NCI-H226 (cell line): ENCODE data around the gene CRTC1.
A peak's percentile ranks its signal among the peaks of the same experiment; 100 is the strongest.
"Not testable (repeated sequence)": the region's sequence is repeated elsewhere in the genome, so short reads cannot be mapped to it uniquely, and the experiment has no call there.

Experiments
- DNase-seq: peaks from one replicate; pipeline ENCODE4 v3.0.0-alpha.2; 2015

The CRTC1 gene

DNA sequence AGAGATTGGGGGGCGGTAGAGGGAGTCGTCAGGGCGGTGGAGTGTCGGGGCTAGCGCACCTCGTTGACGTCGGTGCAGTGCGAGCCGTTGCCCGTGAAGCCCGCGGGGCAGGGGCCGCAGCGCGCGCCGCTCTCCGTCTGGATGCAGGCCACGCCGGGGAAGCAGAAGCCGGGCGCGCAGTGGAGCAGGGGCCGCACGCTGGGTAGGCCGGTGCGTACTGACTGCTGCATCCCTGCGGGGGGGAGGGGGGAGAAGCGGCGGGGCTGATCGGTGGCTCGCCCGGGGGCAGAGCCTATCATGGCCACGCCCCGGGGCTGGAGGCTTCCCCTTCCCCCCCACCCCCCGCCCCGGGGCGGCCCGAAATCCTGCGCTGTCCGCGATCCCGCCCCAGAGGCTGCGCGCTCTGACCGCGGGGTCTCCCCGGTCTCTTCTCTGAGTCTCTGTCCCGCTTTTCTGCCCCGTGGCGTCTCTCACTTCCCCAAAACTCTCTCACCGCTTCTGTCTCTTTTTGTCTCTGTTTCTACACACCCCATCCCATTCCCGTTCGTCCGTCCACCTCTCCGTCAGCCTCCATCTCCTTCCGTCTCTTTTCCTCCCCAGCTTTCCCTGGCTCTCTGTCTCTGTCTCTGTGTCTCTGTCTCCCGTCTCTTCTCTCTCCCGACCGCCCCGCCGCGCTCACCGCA is 106.5 kb downstream of the CRTC1 start:
- peak; percentile 23 for DNase-seq

DNA sequence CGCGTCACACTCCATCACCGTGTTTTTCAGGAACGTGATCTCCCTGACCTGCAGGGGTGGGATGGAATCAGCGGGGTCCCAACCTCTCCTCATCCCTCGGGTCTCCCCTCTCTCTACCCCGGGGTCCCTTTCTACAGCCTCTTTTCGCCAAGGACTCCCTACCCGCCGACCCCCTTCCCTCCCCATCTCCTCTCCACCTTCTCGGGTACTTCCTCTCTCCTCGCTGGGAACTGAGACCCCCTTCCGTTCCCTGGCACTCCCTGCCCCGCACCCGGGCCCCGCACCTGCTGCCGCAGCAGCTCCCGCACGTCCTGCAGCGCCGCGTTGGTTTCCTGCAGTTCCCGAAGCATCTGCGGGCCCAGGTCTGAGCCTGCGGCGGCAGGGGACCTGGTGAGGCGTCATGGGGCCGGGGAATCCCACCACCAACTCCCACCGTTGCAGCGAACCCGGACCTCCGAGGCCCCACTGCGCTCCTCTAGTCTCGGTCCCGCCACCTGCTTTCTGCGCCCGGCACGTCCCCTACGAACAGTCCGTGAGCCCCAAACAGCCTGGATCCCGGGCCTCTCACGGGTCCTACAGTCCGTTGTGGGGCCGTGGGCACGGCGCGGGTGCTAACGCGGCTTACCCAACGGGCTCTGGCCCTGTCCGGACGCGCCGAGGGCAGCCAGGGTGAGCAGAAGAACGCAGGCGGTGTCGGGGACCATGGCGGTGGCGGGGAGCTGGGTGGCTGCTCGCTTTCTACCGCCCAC is 107.3 kb downstream of the CRTC1 start, which contains the start of gene COMP:
TSS of gene COMP (minus strand) at position 740 of the 749 bp plus-strand sequence. CDS start at position 704, 36 bp downstream.
- DNase-seq: no peak

DNA sequence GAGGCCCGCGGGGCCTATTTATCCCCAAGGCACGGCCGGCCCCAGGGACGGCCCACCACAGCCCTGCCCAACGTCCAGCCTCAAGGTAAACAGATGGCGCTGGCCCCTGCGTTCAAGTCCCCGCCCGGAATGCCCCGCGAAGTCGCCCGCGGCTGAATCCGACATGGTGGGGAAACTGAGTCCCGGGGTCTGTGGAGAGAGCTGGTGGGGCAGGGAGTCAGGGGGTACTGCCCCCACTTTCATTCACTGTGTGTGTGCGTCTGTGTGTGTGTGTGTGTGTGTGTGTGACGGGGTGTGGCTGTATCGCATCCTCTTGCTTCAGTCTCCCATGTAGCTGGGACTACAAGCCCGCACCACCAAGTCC is 107.8 kb downstream of the CRTC1 start:
- DNase-seq: no peak

DNA sequence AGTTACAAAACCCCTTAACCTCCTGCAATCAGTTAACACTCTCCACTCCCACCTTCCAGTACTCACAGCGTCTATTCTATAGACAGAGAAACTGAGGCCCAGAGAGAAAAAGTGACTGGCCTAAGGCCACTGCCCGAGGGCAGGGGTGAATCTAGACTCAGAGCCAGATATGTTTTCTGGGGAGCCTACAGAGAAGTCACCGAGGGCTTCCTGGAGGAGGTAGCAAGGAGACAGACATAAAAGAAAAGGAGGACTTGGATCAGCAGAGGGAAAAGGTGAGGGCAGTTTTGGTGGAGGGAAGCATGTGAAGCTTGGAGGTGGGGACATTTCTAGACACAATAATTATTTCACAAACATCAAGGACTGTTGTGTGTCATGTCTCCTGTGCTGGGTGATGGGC is 109.2 kb downstream of the CRTC1 start:
- DNase-seq: no peak

DNA sequence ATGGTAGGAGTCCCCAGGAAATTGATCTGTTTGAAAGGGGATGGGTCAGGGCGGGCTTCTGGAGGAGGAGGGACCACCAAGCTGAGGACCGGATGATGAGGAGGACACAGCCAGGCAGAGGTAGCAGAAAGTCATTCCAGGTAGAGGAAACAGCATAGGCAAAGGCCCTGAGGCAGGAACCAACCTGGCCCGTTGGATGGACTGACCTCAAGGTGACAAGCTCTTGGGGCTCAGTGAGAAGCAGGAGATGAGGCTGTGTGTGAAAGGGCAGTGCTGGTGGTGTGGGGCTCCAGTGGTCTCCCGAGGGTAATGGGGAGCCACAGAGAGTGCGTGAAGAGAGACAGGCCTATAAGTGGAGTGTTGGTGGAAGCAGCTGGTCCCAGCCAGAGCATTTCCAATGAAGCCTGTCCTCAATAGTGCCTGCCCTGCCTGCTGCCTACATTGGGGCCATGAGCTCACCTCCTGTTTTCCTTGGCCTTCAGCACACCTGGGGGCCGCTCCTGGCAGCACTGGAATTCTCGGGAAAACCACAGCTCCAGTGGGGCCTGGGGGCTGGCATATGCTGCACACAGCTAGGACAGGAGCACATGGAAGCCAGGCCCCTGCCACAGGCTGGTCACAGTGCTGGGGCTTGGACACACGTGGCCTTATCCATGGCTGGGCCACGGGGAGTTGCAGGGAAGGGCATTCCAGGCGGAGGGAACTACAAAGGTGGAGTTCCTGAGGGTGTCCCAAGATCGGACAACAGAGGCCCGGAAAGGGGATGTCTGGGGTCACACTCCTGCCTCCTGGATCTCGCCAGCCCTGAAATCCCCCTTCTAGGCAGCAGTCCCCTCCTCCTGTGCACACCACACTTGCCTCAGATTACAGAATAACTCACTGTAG is 109.9 kb downstream of the CRTC1 start:
- no peak for DNase-seq

DNA sequence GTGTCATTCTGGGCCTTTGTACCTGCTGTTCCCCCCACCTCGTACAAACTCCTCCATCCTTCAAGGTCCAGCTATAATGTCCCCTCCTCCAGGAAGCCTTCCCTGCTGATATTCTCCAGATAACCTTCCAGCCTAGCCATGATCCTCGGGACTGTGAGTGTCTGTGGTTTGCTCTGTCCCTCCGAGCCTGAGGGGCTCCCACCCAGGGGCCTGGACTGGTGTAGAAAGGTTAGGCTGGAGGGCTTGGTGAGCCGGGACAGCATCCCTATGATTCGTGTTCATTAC is 110.5 kb downstream of the CRTC1 start:
- no peak for DNase-seq

DNA sequence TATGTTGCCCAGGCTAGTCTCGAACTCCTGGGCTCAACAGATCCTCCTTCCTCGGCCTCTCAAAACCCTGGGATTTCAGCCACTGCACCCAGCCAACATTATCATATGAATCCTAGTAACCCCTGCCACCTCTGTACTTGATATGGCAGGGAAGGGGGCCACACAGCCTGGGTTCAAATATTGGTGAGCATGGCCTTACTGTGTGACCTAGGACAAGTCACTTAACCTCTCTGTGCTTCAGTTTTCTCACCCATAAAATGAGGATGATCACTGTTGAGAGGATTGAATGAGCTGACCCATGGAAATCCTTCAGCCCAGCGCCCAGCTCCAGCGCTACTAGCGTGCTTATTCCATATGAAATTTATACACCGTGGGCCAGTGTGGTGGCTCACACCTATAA is 111.2 kb downstream of the CRTC1 start:
- DNase-seq: no peak

DNA sequence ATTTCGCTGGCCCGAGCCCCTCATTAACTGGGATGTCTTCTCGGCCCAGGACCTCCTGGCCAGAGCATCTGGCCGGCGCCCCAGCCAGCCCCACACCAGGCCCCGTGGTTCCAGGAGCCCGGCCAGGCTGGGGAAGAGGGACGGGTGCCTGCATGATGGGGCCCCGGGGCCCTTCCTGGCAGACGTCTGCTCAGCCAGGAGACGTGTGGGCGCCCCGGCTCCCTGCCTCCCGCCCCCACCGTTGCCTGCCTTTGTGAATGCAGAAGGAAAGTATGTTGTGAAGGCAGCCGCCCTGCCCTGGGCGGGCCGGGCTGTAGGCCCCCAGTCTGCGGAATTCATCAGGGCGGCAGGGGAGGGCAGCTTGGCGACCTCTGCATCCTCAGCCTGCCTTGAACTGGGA is 112.1 kb downstream of the CRTC1 start:
- DNase-seq: no peak

DNA sequence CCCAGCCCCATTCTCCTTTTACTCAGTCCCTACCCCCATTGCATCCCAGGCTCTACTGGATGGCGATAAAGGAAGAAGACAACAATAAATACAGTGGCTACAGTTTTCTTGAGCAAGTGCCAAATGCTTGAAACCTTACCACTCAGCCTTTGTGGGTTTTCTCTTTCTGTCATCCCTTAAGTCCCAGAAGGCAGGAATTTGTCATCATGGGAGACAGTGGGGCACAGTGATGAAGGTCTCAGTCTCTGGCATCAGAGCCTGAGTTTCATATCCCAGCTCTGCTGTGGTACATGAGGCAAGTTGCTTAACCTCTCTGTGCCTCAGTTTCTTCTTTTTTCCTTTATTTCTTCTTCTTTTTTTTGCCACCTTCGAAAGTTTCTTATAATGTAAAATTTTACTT is 112.8 kb downstream of the CRTC1 start:
- DNase-seq: no peak

DNA sequence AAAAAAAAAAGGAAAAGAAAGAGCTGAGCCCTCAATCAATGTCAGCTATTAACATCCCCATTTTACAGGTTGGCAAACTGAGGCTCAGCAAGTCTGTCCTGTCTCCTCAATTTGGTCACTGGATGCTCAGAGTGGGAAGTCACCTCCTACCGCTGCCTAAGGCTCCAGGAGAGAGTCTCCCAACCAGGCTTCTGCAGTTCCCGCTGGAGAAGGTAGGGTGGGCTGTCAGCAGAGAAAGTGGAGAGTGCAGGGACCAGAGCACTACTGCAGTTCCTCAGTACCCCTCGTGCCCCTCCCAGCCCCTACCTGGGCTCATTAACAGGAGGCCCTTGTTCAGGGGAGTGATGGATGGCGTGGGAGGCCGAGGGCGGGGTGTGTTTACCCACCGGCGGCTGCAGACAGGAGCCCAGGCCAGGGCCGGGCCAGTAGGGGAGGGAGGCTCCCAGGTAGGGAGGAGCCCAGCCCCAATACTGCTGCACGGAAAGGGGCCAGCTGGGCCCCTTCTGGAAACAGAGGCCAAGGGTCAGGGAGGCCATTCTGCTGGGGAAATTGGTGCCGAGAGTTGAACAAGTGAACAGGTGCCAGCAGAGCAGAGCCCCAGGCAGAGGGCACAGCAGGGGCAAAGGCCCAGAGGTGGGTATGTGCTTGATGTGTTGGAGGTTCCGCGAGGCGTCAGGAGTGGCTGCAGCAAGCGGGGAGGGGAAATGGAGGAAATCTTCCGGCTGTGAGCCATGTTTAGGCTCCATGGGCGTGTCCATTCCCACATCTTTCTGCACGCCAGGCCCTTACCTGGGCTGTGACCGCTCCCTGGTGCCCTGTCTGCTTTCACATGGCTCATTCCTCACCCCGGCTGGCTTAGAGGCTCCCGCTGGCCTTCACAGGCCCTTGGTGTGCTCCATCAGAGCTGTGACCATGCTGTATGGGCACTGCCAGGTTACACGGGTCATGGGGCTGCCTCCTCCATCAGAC is 115.2 kb downstream of the CRTC1 start:
- no peak for DNase-seq

DNA sequence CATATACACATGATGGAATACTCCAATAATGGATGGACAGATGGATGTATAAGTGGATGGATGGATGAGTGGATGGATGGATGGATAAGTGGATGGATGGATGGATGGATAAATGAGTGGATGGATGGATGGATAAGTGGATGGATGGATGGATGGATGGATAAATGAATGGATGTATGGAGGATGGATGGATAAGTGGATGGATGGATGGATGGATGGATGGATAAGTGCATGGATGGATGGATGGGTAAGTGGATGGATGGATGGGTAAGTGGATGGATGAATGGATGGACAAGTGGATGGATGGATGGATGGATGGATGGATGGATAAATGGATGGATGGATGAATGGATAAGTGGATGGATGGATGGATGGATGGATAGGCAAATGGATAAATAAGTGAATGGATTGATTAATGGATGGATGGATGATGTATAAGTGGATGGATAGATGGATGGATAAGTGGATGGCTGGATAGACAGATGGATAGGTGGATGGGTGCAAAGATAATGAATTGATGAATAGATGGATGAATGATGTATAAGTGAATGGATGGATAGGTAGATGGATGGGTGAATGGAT is 116.0 kb downstream of the CRTC1 start:
- DNase-seq: no peak

DNA sequence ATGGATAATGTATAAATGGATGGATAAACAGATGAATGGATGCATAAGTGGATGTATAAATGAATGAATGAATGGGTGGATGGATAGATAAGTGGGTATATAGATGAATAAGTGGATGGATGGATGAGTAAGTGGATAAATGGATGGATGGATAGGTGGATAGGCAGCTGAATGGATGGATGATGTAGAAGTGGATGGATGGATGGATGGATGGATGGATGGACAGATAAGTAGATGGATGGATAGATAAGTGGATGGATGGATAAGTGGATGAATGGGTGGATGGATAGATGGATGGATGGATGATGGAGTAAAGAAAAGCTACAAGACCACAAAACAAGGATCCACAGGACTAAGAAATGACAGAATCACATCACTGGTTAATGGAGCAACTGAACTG is 116.6 kb downstream of the CRTC1 start:
- DNase-seq: no peak

DNA sequence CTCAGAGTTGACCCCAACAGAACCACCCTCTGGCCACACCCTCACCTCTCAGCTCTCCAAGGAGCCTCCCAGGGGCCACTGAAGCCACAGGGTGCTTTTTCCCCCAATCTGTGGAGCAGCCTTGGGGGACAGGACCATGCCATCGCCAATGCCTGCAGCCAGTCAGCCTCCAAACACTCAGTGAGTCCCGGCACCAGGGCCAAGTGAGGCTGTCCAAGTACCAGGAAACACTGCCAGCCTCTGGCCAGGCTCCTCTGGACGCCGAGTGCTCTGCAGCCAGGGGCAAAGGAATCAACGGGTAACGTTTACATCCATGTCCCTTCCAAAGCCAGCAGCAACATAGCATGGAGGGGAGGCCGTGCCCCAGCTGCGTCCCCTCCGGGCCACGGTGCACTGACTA is 117.2 kb downstream of the CRTC1 start:
- no peak for DNase-seq

DNA sequence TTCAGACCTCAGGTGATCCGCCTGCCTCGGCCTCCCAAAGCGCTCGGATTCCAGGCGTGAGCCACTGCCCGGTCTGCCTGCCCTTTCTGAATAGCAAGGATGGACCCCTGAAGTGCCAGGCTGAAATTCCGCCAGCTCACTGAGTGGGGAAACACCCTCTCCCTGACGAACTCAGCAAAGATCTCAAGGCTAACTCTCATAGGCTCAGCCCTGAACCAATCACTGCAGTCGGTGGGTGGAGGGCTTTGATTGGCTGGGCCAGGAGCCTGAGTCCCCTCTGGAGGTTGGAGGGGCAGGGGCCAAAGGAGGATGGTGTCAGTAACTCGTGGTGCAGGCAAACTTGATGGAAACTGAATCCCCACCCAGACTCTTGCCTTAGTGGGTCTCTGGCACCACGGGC is 118.9 kb downstream of the CRTC1 start:
- no peak for DNase-seq

DNA sequence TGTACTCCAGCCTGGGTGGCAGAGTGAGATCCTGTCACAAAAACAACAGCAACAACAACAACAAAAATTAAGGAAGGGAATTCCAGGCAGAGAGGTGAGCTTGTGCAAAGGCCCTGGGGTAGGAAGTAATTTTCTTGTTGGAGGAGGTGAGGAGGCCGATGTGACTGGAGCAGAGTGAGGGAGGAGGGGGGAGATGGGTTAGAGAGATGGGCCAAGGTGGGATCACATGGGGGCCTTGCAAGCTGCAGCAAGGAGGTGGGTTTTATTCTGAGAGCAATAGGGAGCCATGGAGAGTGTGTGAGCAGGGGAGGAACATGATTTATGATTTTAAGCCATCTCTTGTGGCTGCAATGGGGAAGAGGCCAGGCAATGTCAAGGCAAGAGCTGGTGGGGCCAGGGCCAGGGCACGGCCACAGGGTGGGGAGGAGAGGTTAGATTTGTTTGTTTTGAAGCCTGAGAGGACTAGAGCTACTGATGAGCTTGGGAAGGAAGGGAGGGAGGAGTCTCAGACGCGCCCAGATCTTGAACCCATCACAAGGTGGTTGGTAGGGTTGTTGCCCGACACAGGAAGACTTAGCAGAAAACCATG is 120.2 kb downstream of the CRTC1 start:
- DNase-seq: no peak

DNA sequence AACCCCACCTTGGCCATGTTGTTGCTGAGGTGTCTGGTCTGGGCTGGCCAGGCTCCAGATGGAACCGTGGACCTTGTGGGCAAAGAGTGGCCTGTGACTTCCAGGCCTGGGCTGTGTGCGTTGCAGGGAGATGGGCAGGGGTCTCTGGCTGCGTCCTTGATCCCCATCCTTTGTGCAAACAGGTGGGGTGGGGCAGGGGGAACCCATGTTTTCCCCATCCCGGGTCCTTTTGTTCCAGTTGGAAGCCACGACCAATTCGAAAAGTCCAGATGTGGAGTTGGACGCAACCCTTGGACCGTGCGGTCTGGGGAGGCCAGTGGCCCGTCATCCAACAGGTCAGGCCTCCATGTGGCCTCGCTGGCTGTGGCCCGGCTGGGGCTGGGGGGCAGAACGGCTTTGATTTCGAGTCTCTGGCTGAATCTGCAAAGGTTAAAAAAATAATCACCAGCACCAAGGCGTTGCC is 120.7 kb downstream of the CRTC1 start:
- DNase-seq: no peak

DNA sequence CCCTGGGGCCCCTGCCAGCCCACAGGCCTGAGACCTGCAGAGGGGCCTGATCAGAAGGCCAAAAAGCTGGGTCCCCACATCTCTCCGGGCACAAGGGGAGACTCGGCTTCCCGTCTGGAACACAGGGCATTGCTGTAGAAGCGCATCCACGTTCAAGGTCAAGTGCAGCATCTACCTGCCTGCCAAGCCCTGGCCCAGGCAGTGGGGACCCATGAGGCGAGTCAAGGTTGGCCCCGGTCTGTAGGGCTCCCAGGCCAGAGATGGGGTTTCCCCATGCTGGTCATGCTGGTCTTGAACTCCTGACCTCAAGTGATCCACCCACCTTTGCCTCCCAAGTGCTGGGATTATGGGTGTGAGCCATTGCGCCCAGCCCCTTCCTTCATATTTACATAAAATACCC is 121.2 kb downstream of the CRTC1 start:
- DNase-seq: no peak

DNA sequence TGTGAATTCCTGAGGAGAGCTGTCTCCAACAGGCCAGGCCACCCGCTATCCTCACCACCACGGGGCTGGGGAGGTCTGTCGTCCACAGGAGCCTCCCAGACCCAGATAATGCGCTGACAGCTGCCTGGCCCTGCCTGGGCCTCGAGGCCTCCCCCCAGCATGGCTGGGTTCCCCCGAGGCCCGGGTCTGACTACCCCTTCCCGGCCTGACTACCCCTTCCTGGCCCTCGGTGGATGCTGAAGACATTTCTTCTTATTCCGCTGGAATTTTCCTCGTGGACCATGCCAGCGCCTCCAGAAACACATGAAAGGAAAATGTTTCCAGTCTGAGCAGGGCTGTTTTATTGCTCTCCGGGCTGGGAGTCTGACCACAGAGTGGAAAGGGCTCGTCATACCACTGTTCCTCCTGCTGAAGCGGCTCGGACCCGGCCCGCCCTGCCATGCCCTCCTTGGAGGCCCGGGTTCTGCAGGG is 124.4 kb downstream of the CRTC1 start:
- DNase-seq: no peak

DNA sequence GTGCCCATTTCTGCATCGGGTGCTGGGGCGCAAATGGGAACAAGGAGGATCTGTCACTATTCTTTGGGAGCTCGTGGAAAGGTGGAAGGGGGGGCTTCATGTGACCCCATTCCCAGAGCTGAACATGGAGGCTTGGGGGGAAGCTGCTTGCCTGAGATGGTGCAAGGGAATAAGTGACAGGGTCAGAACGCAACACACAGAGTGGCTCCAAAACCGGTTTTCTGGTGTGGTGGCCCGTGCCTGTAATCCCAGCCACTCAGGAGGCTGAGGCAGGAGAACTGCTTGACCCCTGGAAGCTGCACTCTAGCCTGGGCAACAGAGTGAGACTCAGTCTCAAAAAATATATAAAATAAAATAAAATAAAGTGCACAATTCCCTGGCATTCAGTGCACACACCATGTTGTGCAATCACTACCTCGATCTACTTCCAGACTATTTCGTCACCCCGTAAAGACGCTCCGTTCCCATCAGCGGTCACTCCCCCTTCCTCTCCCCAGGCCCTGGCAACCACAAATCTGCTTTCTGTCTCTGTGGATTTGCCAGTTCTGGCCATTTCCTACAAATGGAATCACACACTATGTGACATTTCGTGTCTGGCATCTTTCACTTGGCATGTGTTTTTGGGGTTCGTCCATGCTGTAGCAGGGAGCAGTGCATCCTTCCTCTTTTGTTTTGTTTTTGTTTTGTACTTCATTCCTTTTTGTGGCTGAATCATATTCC is 125.8 kb downstream of the CRTC1 start:
- DNase-seq: peak; percentile 54

DNA sequence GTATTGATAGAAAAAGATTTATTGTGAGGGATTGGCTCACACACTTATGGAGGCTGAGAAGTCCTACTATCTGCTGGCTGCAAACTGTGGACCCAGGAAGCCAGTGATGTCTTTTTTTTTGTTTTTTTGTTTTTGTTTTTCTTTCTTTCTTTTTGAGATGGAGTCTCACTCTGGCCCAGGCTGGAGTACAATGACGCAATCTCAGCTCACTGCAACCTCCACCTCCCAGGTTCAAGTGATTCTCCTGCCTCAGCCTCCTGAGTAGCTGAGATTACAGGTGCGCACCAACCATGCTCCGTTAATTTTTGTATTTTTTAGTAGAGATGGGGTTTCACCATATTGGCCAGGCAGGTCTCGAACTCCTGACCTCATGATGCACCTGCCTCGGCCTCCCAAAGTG is 128.2 kb downstream of the CRTC1 start:
- not testable (repeated sequence) for DNase-seq

DNA sequence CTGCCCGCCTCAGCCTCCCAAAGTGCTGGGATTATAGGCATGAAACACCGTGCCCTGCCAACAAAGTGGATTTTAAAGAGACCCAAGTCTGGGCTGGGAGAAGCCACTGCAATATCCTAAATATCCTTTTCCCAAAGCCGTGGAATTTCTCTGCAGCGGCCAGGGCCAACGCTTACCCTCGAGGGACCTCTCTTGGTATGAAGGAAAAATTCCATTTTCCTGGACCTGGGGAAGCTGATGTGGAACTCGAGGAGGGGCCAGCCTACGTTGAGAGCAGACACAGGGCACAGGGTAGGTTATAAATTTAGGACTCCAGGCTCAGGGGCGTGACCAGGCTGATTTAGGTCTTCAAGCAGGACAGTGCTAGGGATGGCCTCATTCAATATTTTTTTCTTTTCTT is 130.6 kb downstream of the CRTC1 start:
- no peak for DNase-seq
